Hematopoietic multipotent progenitor cell treated with erythropoietin and hydrocortisone succinate and interleukin-3 and kit ligand, for 4 days (in vitro differentiated cells): ENCODE data around the gene TMEM120B.
"Not testable (repeated sequence)": the region's sequence is repeated elsewhere in the genome, so short reads cannot be mapped to it uniquely, and the experiment has no call there.

ENCODE experiments used
- DNase-seq: peaks from one replicate; pipeline ENCODE4 v3.0.0-alpha.2; 2015

Gene TMEM120B

DNA sequence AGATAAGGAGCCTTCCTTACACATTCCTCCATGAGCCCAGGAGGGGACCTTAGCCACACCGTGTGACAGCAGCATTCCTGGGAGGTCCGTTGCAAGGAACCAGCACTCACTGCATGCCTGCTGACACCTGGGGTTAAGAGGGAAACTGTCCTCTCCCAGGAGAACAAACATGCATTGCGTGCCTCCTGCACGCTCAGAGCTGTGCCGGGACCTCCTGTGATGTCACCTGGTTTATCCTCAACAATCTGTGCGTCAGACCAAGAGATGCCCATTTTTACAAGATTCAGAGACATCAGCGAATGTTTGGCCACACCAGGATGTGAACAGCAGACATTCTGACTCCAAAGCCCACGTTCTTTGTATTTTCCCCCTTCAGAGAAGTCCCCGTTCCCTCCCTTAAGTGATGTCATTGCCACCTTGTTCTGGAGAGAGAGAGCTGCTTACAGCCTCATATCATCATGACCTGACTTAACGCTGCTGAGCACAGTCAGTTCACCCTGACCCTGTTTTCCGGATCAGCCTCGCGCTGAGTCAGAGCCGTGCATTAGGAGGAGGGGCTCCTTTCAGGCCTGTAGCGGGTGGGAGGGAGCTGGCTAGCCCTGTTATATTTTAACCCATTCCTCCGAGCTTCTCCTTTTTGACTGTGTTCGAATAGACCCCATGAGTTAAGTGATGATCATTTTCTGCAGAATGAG lies 36.2 kb downstream of the TMEM120B start:
- peak; percentile 89 for DNase-seq

DNA sequence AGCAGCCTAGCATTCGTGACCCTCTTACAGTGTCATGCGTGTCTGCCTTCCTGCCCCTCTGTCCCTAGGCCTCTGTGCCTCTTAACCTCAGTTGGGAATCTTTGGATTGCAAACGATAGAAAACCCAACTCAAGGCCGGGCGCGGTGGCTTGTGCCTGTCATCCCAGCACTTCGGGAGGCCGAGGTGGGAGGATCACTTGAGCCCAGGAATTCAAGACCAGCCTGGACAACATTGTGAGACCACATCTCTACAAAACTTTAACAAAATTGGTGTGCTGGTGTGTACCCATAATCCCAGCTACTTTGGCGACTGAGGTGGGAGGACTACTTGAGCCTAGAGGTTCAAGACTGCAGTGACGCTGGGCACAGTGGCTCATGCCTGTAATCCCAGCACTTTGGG lies 36.7 kb downstream of the TMEM120B start:
- no peak for DNase-seq

GRCh38 chr12:121750507-121750955 lies 38.0 kb downstream of the TMEM120B start:
- no peak for DNase-seq

DNA sequence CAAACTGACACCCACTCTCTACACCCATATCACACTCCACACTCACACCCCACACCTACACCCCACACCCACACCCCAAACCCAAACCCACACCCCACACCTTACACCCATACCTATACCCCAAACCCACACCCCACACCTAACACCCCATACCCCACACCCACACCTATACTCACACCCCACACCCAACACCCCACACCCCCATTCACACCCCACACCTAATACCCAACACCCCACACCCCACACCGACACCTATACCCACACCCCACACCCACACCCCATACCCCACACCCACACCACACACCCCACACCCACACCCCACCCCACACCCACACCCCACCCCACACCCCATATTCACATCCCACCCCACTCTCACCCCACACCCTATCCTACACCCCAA lies 38.5 kb downstream of the TMEM120B start:
- DNase-seq = no peak

DNA sequence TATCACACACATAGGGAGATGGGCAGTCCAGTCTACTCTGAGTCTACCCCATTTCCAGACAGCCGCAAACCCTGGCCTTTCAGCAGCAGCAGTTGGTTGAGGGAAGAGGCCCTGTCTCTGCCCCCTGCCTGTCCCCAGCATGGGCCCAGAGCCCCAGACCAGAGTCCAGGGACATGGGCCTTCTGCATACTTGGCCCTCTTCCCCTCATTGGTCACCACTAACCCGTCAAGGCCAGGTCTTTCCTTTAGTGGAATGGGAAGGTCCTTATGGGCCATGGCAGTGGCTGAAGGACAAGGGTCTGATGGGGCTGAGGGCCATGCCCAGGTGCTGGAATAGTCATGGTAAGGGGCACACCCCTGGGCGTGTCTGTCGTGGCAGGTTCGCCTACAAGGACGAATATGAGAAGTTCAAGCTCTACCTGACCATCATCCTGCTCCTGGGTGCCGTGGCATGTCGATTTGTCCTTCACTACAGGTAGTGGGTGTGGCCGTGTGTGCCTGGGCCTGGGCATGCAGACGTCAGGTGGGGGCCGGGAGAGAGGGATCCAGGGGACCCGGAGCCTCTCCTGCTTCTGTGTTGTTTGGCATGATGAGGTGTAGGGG lies 39.3 kb downstream of the TMEM120B start:
- no peak for DNase-seq

DNA sequence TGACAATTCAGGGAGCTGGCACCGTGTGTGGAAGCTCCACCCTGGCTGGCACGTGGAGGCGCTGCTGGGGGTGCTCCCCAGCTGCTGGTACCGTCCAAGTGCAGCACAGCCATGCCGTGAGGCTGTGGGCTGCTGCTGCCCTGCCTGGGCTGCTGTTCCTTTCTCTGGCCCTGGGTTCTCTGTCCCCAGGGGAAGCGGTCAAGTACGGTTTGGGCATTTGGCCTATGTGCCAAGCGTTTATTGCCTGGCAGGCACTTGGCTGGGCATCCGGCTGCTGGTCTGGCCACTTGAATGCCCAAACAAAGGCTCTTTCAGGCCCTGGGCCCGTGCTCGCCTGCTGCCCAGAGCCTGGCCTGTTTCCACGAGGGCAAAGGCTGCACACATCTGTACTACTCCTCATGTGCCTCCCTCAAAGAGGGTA lies 41.3 kb downstream of the TMEM120B start:
- no peak for DNase-seq

DNA sequence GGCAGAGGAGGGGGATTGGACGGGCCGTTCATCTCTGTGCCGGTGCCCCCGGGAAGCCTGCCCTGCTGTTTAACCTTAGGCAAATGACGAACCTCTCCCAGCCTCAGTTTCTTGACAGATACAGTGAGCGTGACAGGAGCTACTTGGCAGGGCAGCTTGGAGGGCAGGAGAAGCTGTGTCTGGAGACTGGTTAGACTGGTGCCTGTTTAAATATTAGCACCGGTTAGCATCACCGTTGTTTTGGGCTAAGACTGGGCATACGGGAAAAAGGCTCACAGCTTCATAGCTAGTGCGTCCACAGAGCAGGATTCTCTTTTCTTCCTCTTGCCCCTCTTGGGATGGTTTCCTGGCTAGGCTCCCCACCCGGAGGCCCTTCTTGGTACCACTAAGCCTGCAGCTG lies 42.3 kb downstream of the TMEM120B start:
- no peak for DNase-seq

DNA sequence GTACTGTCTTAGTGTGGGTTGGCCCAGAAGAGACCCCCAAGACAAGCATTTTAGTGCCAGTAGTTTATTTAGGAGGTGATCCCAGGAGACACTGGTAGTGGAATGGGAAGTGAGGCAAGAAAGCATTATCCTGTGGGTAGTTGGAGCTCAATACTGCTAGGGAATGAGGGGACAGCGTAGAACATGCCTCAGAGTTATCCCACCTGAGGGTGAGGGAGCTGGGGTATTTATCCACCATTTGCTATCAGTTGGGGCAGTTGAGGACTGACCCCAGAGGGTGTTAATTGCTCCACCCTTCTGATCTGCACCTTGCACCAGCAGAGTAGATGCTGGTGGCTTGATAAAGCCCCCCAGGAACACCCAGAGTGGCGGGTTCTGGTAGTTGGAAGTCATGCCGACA lies 43.0 kb downstream of the TMEM120B start:
- DNase-seq = no peak

DNA sequence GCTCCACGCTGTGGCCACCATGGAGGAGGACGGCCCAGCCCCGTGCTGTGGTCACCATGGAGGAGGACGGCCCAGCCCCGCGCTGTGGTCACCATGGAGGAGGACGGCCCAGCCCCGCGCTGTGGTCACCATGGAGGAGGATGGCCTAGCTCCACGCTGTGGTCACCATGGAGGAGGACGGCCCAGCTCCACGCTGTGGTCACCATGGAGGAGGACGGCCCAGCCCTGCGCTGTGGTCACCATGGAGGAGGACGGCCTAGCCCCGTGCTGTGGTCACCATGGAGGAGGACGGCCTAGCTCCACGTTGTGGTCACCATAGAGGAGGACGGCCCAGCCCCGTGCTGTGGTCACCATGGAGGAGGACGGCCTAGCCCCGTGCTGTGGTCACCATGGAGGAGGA lies 46.0 kb downstream of the TMEM120B start:
- DNase-seq = not testable (repeated sequence)

DNA sequence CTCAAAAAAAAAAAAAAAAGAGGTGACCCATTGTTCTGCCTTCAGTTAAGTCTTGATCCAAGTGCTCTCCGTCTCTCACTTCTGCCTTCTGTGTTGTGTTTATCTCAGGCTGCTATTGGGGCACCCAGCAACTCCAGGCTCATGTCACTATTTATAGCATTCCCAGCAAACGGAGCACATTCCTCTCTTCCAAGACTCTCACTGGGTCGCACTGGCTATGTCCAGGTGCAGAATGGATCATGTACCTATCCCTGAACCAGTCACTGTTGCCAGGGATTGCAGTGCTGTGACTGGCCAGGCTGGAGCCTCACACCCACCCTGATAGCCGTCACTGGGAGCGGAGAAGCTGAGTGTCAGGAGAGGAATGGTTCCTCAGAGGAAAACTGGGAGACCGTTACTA lies 49.7 kb downstream of the TMEM120B start:
- DNase-seq = no peak

GRCh38 chr12:121764808-121765207 lies 52.3 kb downstream of the TMEM120B start:
- DNase-seq = no peak

DNA sequence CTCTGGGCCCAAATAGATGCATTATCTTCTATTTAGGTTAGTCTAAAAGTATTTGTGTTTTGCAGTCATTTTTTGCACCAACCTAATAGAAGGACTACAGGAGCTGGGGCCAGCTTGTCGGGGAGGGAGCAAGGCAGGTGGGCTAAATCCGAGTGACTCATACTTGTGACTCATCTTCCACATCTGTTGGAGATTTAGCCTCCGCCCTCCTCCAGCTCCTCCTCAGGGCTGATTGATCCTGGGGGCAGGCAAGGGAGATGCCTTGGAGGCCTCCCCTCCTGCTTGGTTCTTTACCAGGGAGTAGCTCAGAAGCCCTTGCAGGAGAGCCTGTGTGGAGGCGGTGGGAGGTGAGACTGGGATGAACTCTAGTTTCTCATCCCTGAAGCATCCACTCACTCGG lies 53.0 kb downstream of the TMEM120B start:
- DNase-seq = no peak

- DNase-seq = no peak
Measured at GRCh38 chr12:121766290-121767039, 53.9 kb downstream of the TMEM120B start.

DNA sequence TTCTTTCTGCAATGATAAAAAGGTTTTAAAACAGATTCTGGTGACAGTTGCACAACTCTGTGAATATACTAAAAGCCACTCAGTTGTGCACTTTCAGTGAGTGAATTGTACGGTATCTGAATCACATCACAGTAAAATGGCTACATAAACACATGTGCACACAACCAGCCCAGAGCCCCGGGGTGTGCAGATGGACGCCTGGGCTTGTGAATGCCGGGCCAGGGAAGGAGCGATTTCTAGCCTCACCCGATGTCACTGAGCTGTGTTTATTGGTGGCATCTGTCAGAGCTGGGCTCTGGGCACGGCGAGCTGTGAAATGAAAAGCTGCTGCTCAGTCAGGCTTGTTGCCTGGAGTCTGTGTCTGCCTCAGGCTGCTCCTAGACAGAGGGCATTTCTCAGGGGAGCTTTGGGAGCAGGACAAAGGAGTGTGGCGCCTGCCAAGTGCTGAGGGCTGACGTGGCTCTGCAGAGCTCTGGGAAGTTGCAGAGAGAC lies 55.0 kb downstream of the TMEM120B start:
- DNase-seq = no peak

- DNase-seq = no peak
Measured at GRCh38 chr12:121769297-121769830, 56.8 kb downstream of the TMEM120B start.

DNA sequence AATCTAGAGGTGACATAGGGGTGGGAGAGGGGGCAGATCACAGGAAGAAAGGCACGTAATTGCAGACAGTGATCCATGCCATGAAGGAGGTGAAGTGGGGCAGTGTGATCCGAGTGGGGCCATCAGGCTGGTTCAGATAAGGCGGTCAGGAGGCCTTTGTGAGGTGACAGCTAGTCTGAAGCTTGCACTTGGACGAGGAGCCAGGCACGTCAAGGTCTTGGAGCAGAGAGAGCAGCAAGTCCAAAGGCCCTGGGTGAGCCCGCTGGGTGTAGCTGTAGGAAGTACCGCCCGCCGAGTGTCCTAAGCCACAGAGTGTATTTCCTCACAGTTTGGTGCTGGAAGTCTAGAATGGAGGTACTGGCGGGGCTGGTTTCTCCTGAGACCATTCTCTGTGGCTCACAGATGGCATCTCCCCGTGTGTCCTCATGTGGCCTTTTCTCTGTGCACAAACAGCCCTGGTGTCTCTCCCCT lies 57.3 kb downstream of the TMEM120B start:
- DNase-seq = peak; percentile 73

DNA sequence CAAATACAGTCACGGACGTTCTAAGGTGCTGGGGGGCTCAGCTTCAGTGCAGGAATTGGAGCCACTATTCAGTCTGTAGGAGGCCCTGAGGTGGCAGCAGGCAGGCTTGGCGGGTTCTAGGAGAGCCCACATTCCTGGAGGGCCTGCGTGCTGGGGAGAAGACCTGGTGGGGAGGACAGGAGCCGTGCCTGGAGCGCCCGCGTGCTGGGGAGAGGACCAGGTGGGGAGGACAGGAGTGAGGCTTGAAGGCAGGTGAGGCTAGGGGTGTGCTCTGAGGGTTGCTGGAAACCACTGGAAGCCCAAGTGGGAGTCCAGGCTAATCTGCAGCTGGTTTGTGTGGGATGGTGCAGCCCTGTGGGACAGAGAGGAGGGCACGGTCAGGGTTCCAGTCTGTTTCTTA lies 57.8 kb downstream of the TMEM120B start:
- DNase-seq = no peak

DNA sequence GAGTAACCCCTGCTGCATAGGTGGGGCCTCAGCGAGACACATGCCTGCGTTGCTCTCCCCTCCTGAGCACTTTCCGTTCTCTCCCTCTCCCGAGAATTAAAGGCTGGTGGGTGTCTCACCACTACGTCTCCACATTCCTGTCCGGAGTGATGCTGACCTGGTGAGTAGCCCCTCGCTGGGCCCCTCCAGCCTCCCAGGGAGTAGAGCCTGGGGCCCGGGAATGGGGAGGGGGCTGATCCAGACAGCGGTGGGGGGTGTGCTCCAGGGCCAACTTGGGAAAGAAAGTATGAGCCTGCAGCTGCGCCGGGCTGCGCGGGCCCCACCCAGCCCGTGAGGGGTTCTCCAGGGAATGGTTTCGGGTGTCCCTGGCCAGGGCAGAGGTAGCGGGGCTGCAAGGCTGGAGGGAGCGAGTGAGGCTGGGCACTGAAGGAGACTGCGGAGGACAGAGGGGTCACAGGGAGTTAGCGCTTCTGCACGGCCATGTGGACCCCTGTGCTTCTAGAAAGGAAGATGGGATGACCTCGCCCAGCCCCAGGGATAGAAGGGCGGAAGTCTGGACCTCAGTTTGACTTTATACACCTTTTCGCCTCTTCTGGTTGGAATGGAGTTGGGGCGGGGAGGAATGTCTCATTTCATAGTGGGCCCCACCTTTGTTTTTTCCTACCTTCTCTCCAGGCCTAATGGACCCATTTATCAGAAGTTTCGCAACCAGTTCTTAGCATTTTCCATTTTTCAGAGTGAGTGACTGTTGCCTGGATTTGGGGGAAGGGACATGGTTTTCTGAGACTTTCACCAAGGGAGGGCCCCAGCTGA lies 58.5 kb downstream of the TMEM120B start:
- DNase-seq = no peak

- peak; percentile 89 for DNase-seq
Measured at GRCh38 chr12:121773011-121773777, 60.6 kb downstream of the TMEM120B start.

- DNase-seq = no peak
Measured at GRCh38 chr12:121774968-121775474, 62.5 kb downstream of the TMEM120B start.

- no peak for DNase-seq
Measured at GRCh38 chr12:121775501-121775900, 62.9 kb downstream of the TMEM120B start.
